K562 (cell line): ENCODE data around the gene NTN1. TPM values are rescaled to one million over a fixed set of nuclear protein-coding genes. Genes with fewer than 3 reads are reported as not detected.

Source experiments
- ATAC-seq: fragments of 200-7000 bp; cut with Tn5 transposase; 3 replicates; pipeline ENCODE4 v1.9.1; 2020; ENCODE audit warnings: moderate library complexity
- BruUV-seq: library from RNA; stranded (reverse); fragments of 400-500 nt; replicated peaks from 2 replicates; lab custom pipeline; 2021; lab: Mats Ljungman, UMichigan
- CTCF ChIA-PET: fragments of 300-600 bp; formaldehyde crosslinking; extraction: SDS; loops from one replicate; lab custom pipeline; 2021; ENCODE audit warnings: low intra/inter-chr PET ratio; lab: Yijun Ruan, JAX
- POLR2A ChIA-PET: fragments of 300-600, 350-650 bp; sonication (Branson Sonifier 250); formaldehyde crosslinking; extraction: SDS; loops from one replicate; lab custom pipeline; 2021; ENCODE audit warnings: antibody characterized with exemption, inconsistent platforms; lab: Yijun Ruan, JAX
- DNase-seq, 4 experiments: peaks; one replicate each; pipeline versions ENCODE4 v3.0.0 to v3.0.0-alpha.2; 2011 to 2018; ENCODE audit warnings: low spot score in 3 of 4, mixed read lengths in 3 of 4; ENCODE audit errors: extremely low read depth in 1 of 4
- FAIRE-seq: peaks from 2 replicates; lab custom pipeline; 2011; peaks lifted over from hg19 to GRCh38; lab: Jason Lieb, UNC
- H2AFZ ChIP-seq: 2 replicates; pipeline ENCODE4 v1.6.0; 2011; ENCODE audit warnings: low read depth, low read length, control low read depth, inconsistent platforms
- H3K27ac ChIP-seq: fragments of 200-600 bp; 3 replicates; pipeline ENCODE4 v1.8.0; 2011; ENCODE audit warnings: low read depth, mild to moderate bottlenecking, control low read depth, inconsistent platforms, low read length, moderate library complexity, mixed read lengths; ENCODE audit errors: extremely low read depth
- H3K27me3 ChIP-seq, 2 experiments: fragments of 300-600 bp in 1 of 2; 2 replicates in 1 of 2; 3 replicates in 1 of 2; pipeline versions ENCODE4 v1.6.0 to v1.8.0; 2011; ENCODE audit warnings: inconsistent platforms in 2 of 2, low read length in 2 of 2, mild to moderate bottlenecking in 1 of 2, mixed read lengths in 1 of 2, moderate library complexity in 1 of 2; ENCODE audit not compliant: control insufficient read depth in 2 of 2, insufficient read depth in 2 of 2
- H3K36me3 ChIP-seq: fragments of 300-600 bp; 3 replicates; pipeline ENCODE4 v1.8.0; 2011; ENCODE audit warnings: mild to moderate bottlenecking, low read length, inconsistent platforms; ENCODE audit not compliant: control insufficient read depth, insufficient read depth
- H3K4me1 ChIP-seq, 2 experiments: fragments of 200-600 bp in 1 of 2; replicated peaks in 1 of 2; 2 replicates in 1 of 2; 3 replicates in 1 of 2; pipeline versions ENCODE4 v1.5.1 to v1.8.0; 2011; ENCODE audit warnings: inconsistent platforms in 2 of 2, low read length in 2 of 2, mild to moderate bottlenecking in 1 of 2, mixed read lengths in 1 of 2, moderate library complexity in 1 of 2; ENCODE audit not compliant: control insufficient read depth in 2 of 2, insufficient read depth in 2 of 2
- H3K4me2 ChIP-seq: 2 replicates; pipeline ENCODE4 v1.6.1; 2011; ENCODE audit warnings: low read length, control low read depth, inconsistent platforms, mixed read lengths; ENCODE audit not compliant: insufficient read depth
- H3K4me3 ChIP-seq: fragments of 200-600 bp; sonication (generic), shearing (Covaris generic); 2 replicates; pipeline ENCODE4 v1.5.1; 2016; ENCODE audit warnings: control low read depth, inconsistent platforms
- H3K79me2 ChIP-seq: fragments of 200-600 bp; 3 replicates; pipeline ENCODE4 v1.8.0; 2011; ENCODE audit warnings: low read length, inconsistent platforms; ENCODE audit not compliant: control insufficient read depth, insufficient read depth
- H3K9ac ChIP-seq, 2 experiments: 2 replicates each; pipeline versions ENCODE4 v1.6.0 to v1.6.1; 2011; ENCODE audit warnings: low read depth in 2 of 2, low read length in 2 of 2, control low read depth in 1 of 2, inconsistent platforms in 1 of 2, mild to moderate bottlenecking in 1 of 2, mixed read lengths in 1 of 2; ENCODE audit not compliant: insufficient read depth in 1 of 2
- H3K9me1 ChIP-seq: one replicate; pipeline ENCODE4 v1.6.0; 2011; ENCODE audit warnings: inconsistent platforms, mild to moderate bottlenecking, low read length, moderate library complexity; ENCODE audit not compliant: control insufficient read depth, insufficient read depth
- H3K9me3 ChIP-seq: replicated peaks from 2 replicates; pipeline ENCODE4 v1.5.1; 2011; ENCODE audit warnings: low read depth, low read length, inconsistent platforms; ENCODE audit not compliant: control insufficient read depth, insufficient read depth
- H4K20me1 ChIP-seq: replicated peaks from 2 replicates; pipeline ENCODE4 v1.6.1; 2011; ENCODE audit warnings: low read length, inconsistent platforms, mixed read lengths; ENCODE audit not compliant: control insufficient read depth, insufficient read depth
- ATF7 ChIP-seq: fragments of 450-650 bp; IDR thresholded peaks from 2 replicates; pipeline ENCODE4 v1.7.1; 2014; ENCODE audit warnings: mild to moderate bottlenecking, moderate library complexity
- ELK1 ChIP-seq: sonication (generic); formaldehyde crosslinking; IDR thresholded peaks from 2 replicates; pipeline ENCODE4 v1.8.1; 2022; ENCODE audit warnings: missing genetic modification reagents
- ESRRA ChIP-seq: fragments of 450-650 bp; IDR thresholded peaks from 2 replicates; pipeline ENCODE4 v1.6.1; 2014; ENCODE audit warnings: low read depth, mild to moderate bottlenecking, moderate library complexity, borderline replicate concordance
- GATAD2B ChIP-seq: fragments of 450-650 bp; IDR thresholded peaks from 2 replicates; pipeline ENCODE4 v1.6.1; 2017; ENCODE audit warnings: mild to moderate bottlenecking, borderline replicate concordance
- HBP1 ChIP-seq: fragments of 450-650 bp; formaldehyde crosslinking; IDR thresholded peaks from 2 replicates; pipeline ENCODE4 v1.4.0; 2022; ENCODE audit warnings: missing genetic modification characterization
- ID3 ChIP-seq, 2 experiments: fragments of 250-450 bp in 1 of 2; fragments of 450-650 bp in 1 of 2; sonication (Bioruptor Pico) in 1 of 2; IDR thresholded peaks; 2 replicates each; pipeline versions ENCODE4 v1.6.1 to v1.8.0; 2016 to 2021; ENCODE audit warnings: mild to moderate bottlenecking in 2 of 2, moderate library complexity in 2 of 2, missing compliant biosample characterization in 1 of 2, missing genetic modification characterization in 1 of 2
- ZNF41 ChIP-seq: fragments of 250-450 bp; sonication (Bioruptor Pico); conservative IDR thresholded peaks from 2 replicates; pipeline ENCODE4 v1.4.0; 2020; ENCODE audit warnings: mild to moderate bottlenecking
- ZNF507 ChIP-seq: conservative IDR thresholded peaks from 2 replicates; pipeline ENCODE4 v1.6.1; 2017; ENCODE audit warnings: missing genetic modification characterization, missing compliant biosample characterization
- ZNF668 ChIP-seq: fragments of 250-450 bp; sonication (Bioruptor Pico); IDR thresholded peaks from 2 replicates; pipeline ENCODE4 v1.8.0; 2022; ENCODE audit warnings: mild to moderate bottlenecking, inconsistent platforms
- WGBS: fragments of 100-300 bp; shearing (Covaris generic); methylation state at CpG from one replicate; pipeline ENCODE4 v1.1.6; 2016; ENCODE audit warnings: low coverage, mixed read lengths; ENCODE audit not compliant: insufficient coverage; ENCODE audit errors: missing lambda C conversion rate; 5-methylcytosine and 5-hydroxymethylcytosine counted together
- in situ Hi-C: fragments of 300-500 bp; cut with MboI; formaldehyde crosslinking; loops from 4 replicates; pipeline ENCODE4 v1.15.0; 2018; ENCODE audit warnings: inconsistent platforms, mixed read lengths
- intact Hi-C: fragments of 100-400 bp; cut with micrococcal nuclease; formaldehyde crosslinking; loops from 2 replicates; pipeline ENCODE4 v1.14.2; 2022
- polyA plus RNA-seq, 8 experiments: library from polyadenylated mRNA; depleted of rRNA in 4 of 8; stranded (reverse) in 5 of 8; unstranded in 3 of 8; fragments of >200 nt; fragmentation: Nextera tagmentation in 2 of 8; fragmentation: Illumina TruSeq in 1 of 8; extraction: Ambion mirVana in 2 of 8; extraction: Trizol in 1 of 8; gene quantifications; 2 replicates each; pipeline versions ENCODE4 v1.2.1 to v1.2.3, GENCODE V29; 2011 to 2014; ENCODE audit warnings: inconsistent platforms in 1 of 8, missing spikeins in 1 of 8
- total RNA-seq, 7 experiments: library from RNA; depleted of rRNA in 6 of 7; stranded (reverse); fragments of >200 nt in 6 of 7; fragmentation: Illumina TruSeq in 2 of 7; extraction: Trizol in 2 of 7; gene quantifications; 2 replicates each; pipeline versions ENCODE4 v1.2.1 to v1.2.3, GENCODE V29; 2011 to 2021; ENCODE audit warnings: low replicate concordance in 1 of 7
- TF ChIP-seq, protein P1 (sequence below): sonication (generic); formaldehyde crosslinking; IDR thresholded peaks from 2 replicates; pipeline ENCODE4 v1.8.1; 2023; ENCODE audit warnings: missing genetic modification reagents, mild to moderate bottlenecking, borderline replicate concordance
- TF ChIP-seq, protein P2 (sequence below): fragments of 250-450 bp; sonication (Bioruptor Pico); IDR thresholded peaks from 2 replicates; pipeline ENCODE4 v1.8.0; 2021; ENCODE audit warnings: mild to moderate bottlenecking, moderate library complexity
- TF ChIP-seq, protein P3 (sequence below): fragments of 450-650 bp; formaldehyde crosslinking; IDR thresholded peaks from 2 replicates; pipeline ENCODE4 v1.4.0; 2022; ENCODE audit warnings: mild to moderate bottlenecking, moderate library complexity

Gene NTN1
- total and polyA plus RNA-seq, 9 of the 15 experiments (the other 6 are each of a cell fraction or from before 2014, with no cell fraction given) = 0.02 TPM; not detected in 8

DNA sequence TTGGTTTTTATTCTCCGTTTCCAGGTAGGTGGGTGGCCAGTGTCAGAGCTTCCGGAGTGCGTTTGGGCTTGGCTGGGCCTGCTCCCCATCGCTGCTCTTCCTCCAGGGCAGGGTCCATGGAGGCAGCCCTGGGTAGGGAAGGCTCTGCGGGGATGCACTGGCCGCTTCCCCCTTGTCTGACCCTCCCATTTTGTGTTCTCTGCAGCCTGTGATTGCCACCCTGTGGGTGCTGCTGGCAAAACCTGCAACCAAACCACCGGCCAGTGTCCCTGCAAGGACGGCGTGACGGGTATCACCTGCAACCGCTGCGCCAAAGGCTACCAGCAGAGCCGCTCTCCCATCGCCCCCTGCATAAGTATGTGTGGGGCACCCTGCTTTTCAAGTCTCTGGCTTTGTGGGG lies 158.3 kb downstream of the NTN1 start:
- CTCF ChIA-PET = no interaction called here
- Histone ChIP-seq H3K9me1 (no peaks in the 10 kb centered on the region), H2AFZ (no peak overlapping the region), H4K20me1 (no peaks in the 10 kb centered on the region), H3K9me3 (no peaks in the 10 kb centered on the region), H3K4me3 (no peak overlapping the region), H3K4me2 (no peak overlapping the region), H3K9ac (no peak overlapping the region), H3K27me3 (peaks cover 2 to 54% of the 10 kb centered on the region in 2 experiments; a peak in 3 of 5 replicates), H3K27ac (no peak overlapping the region), H3K36me3 (no peaks in the 10 kb centered on the region), H3K79me2 (no peaks in the 10 kb centered on the region), H3K4me1 (no peaks in the 10 kb centered on the region)
- in situ Hi-C loops (no loop called here), intact Hi-C loops (no loop called here)
- FAIRE-seq (no peak), DNase-seq (no peak), ATAC-seq (no peak)
- POLR2A ChIA-PET = no interaction called here
- WGBS = 0% methylated on average over 14 of the region's 14 CpGs
- no TSS peak for BruUV-seq
- TF ChIP-seq, protein P1, sequence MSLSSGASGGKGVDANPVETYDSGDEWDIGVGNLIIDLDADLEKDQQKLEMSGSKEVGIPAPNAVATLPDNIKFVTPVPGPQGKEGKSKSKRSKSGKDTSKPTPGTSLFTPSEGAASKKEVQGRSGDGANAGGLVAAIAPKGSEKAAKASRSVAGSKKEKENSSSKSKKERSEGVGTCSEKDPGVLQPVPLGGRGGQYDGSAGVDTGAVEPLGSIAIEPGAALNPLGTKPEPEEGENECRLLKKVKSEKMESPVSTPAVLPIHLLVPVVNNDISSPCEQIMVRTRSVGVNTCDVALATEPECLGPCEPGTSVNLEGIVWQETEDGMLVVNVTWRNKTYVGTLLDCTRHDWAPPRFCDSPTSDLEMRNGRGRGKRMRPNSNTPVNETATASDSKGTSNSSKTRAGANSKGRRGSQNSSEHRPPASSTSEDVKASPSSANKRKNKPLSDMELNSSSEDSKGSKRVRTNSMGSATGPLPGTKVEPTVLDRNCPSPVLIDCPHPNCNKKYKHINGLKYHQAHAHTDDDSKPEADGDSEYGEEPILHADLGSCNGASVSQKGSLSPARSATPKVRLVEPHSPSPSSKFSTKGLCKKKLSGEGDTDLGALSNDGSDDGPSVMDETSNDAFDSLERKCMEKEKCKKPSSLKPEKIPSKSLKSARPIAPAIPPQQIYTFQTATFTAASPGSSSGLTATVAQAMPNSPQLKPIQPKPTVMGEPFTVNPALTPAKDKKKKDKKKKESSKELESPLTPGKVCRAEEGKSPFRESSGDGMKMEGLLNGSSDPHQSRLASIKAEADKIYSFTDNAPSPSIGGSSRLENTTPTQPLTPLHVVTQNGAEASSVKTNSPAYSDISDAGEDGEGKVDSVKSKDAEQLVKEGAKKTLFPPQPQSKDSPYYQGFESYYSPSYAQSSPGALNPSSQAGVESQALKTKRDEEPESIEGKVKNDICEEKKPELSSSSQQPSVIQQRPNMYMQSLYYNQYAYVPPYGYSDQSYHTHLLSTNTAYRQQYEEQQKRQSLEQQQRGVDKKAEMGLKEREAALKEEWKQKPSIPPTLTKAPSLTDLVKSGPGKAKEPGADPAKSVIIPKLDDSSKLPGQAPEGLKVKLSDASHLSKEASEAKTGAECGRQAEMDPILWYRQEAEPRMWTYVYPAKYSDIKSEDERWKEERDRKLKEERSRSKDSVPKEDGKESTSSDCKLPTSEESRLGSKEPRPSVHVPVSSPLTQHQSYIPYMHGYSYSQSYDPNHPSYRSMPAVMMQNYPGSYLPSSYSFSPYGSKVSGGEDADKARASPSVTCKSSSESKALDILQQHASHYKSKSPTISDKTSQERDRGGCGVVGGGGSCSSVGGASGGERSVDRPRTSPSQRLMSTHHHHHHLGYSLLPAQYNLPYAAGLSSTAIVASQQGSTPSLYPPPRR = no peak
- TF ChIP-seq ZNF41 (CRISPR knock-in tag) = no peak
- no peak for TF ChIP-seq ZNF668
- TF ChIP-seq, protein P2, sequence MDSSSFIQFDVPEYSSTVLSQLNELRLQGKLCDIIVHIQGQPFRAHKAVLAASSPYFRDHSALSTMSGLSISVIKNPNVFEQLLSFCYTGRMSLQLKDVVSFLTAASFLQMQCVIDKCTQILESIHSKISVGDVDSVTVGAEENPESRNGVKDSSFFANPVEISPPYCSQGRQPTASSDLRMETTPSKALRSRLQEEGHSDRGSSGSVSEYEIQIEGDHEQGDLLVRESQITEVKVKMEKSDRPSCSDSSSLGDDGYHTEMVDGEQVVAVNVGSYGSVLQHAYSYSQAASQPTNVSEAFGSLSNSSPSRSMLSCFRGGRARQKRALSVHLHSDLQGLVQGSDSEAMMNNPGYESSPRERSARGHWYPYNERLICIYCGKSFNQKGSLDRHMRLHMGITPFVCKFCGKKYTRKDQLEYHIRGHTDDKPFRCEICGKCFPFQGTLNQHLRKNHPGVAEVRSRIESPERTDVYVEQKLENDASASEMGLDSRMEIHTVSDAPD (CRISPR knock-in tag) = no peak
- no peak for TF ChIP-seq ELK1 (CRISPR knock-in tag)
- TF ChIP-seq ESRRA = no peak
- no peak for TF ChIP-seq HBP1 (CRISPR knock-in tag)
- no peak for TF ChIP-seq ID3 (CRISPR knock-in tag; IDR thresholded peaks at IDR 0.05)
- no peak for TF ChIP-seq ID3 (tag; IDR thresholded peaks at IDR 0.05)
- TF ChIP-seq ZNF507 (tag) = no peak
- TF ChIP-seq GATAD2B = no peak
- TF ChIP-seq, protein P3, sequence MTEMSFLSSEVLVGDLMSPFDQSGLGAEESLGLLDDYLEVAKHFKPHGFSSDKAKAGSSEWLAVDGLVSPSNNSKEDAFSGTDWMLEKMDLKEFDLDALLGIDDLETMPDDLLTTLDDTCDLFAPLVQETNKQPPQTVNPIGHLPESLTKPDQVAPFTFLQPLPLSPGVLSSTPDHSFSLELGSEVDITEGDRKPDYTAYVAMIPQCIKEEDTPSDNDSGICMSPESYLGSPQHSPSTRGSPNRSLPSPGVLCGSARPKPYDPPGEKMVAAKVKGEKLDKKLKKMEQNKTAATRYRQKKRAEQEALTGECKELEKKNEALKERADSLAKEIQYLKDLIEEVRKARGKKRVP = no peak
- TF ChIP-seq ATF7 = no peak
